ENCODE results near the gene OXLD1. TPM values are rescaled to one million over a fixed set of nuclear protein-coding genes. Genes with fewer than 3 reads are reported as not detected.

The OXLD1 gene
- polyA plus RNA-seq, 1 donor (not counting 4 experiments of a cell fraction or from before 2014, with no cell fraction given): 16.3 TPM

- no peak for DNase-seq (ENCODE audit: low read depth, low spot score)
- no peak for FAIRE-seq
- H3K4me2 ChIP-seq (ENCODE audit: control insufficient read depth, extremely low read depth, insufficient read depth, low read depth, low read length): peak overlapping the region; percentile 98
- no peak overlapping the region for H2AFZ ChIP-seq (ENCODE audit: control insufficient read depth, low read length)
- TF ChIP-seq EZH2 (IDR thresholded peaks at IDR 0.05; ENCODE audit: low read length): no peak
- TF ChIP-seq, protein P1, sequence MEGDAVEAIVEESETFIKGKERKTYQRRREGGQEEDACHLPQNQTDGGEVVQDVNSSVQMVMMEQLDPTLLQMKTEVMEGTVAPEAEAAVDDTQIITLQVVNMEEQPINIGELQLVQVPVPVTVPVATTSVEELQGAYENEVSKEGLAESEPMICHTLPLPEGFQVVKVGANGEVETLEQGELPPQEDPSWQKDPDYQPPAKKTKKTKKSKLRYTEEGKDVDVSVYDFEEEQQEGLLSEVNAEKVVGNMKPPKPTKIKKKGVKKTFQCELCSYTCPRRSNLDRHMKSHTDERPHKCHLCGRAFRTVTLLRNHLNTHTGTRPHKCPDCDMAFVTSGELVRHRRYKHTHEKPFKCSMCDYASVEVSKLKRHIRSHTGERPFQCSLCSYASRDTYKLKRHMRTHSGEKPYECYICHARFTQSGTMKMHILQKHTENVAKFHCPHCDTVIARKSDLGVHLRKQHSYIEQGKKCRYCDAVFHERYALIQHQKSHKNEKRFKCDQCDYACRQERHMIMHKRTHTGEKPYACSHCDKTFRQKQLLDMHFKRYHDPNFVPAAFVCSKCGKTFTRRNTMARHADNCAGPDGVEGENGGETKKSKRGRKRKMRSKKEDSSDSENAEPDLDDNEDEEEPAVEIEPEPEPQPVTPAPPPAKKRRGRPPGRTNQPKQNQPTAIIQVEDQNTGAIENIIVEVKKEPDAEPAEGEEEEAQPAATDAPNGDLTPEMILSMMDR (optimal IDR thresholded peaks at IDR 0.05 in 1 of 3, IDR thresholded peaks at IDR 0.05 in 1 of 3, conservative IDR thresholded peaks at IDR 0.05 in 1 of 3; ENCODE audit: extremely low read depth in 1 of 3, insufficient read depth in 2 of 3, low read length in 3 of 3): no peak
- peak overlapping the region; percentile 57 to 72 (median 72) for H3K4me3 ChIP-seq (ENCODE audit: control insufficient read depth in 2 of 3, extremely low read depth in 1 of 3, insufficient read depth in 2 of 3, low read depth in 1 of 3, low read length in 3 of 3)
- peaks cover 21% of the 10 kb centered on the region for H3K79me2 ChIP-seq (ENCODE audit: control insufficient read depth, insufficient read depth, low read length)
- no peaks in the 10 kb centered on the region for H3K9me3 ChIP-seq (ENCODE audit: control insufficient read depth, low read depth, low read length)
- H3K9me1 ChIP-seq (ENCODE audit: control insufficient read depth, extremely low read depth, insufficient read depth, low read length): no peaks in the 10 kb centered on the region
- peaks cover 9 to 10% of the 10 kb centered on the region in 2 experiments for H3K36me3 ChIP-seq (ENCODE audit: control insufficient read depth in 2 of 2, extremely low read depth in 1 of 2, insufficient read depth in 2 of 2, low read length in 2 of 2)
- no peaks in the 10 kb centered on the region for H3K27me3 ChIP-seq (ENCODE audit: control insufficient read depth, extremely low read depth, insufficient read depth, low read length)
- H3K27ac ChIP-seq (ENCODE audit: control insufficient read depth, insufficient read depth, low read length): peak overlapping the region; percentile 40
- peak overlapping the region; percentile 63 for H3K9ac ChIP-seq (ENCODE audit: control insufficient read depth, extremely low read depth, insufficient read depth, low read length)
- dilution Hi-C loops (cut with MboI; ENCODE audit: extremely low pct_ligation_motif_present, low sequenced_read_pairs): no loop called here
- H4K20me1 ChIP-seq (ENCODE audit: control insufficient read depth, extremely low read depth, insufficient read depth, low read length): no peaks in the 10 kb centered on the region
- H3K4me1 ChIP-seq (ENCODE audit: control insufficient read depth, extremely low read depth, insufficient read depth, low read length): peaks cover 23% of the 10 kb centered on the region
These were observed 46.7 kb upstream of the OXLD1 start for GRCh38 chr17:81713004-81713555.

DNA sequence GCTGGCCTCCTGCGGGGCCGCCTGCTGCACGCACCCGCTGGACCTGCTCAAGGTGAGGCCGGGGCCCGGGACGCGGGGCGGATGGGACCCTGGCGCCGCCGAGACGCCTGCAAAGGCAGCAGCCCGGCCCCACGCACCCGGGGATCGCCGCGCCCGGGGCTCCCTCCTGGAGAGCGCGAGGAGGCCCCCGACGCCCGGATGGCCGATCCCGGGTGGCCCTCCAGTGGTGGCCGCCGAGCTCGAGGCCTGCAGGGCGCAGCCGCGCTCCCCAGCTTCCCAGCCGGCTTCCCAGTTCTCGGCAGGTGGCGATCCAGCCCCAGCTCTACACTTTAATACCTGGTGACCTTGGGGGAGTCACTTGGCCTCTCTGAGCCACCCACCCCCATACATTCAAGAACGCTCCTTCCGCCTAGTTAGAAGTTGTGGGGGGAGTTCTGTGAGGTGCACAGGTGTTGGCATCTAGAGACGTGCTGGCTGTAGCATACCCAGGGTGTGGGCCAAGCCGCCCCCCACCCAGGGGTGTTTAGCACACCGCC, 46.1 kb upstream of the OXLD1 start:
- TF ChIP-seq EZH2 (IDR thresholded peaks at IDR 0.05; ENCODE audit: low read length): no peak
- TF ChIP-seq, protein P1 (optimal IDR thresholded peaks at IDR 0.05 in 1 of 3, IDR thresholded peaks at IDR 0.05 in 1 of 3, conservative IDR thresholded peaks at IDR 0.05 in 1 of 3; ENCODE audit: extremely low read depth in 1 of 3, insufficient read depth in 2 of 3, low read length in 3 of 3): peak; percentile 15 to 53 (median 45)
- peaks cover 21% of the 10 kb centered on the region for H3K79me2 ChIP-seq (ENCODE audit: control insufficient read depth, insufficient read depth, low read length)
- no peaks in the 10 kb centered on the region for H4K20me1 ChIP-seq (ENCODE audit: control insufficient read depth, extremely low read depth, insufficient read depth, low read length)
- no peaks in the 10 kb centered on the region for H3K27me3 ChIP-seq (ENCODE audit: control insufficient read depth, extremely low read depth, insufficient read depth, low read length)
- peak overlapping the region; percentile 40 for H3K27ac ChIP-seq (ENCODE audit: control insufficient read depth, insufficient read depth, low read length)
- peak overlapping the region; percentile 98 for H3K4me2 ChIP-seq (ENCODE audit: control insufficient read depth, extremely low read depth, insufficient read depth, low read depth, low read length)
- dilution Hi-C loops (cut with MboI; ENCODE audit: extremely low pct_ligation_motif_present, low sequenced_read_pairs): no loop called here
- H3K4me3 ChIP-seq (ENCODE audit: control insufficient read depth in 2 of 3, extremely low read depth in 1 of 3, insufficient read depth in 2 of 3, low read depth in 1 of 3, low read length in 3 of 3): peak overlapping the region; percentile 57 to 72 (median 72)
- H3K9me3 ChIP-seq (ENCODE audit: control insufficient read depth, low read depth, low read length): no peaks in the 10 kb centered on the region
- no peak overlapping the region for H2AFZ ChIP-seq (ENCODE audit: control insufficient read depth, low read length)
- H3K9me1 ChIP-seq (ENCODE audit: control insufficient read depth, extremely low read depth, insufficient read depth, low read length): no peaks in the 10 kb centered on the region
- peaks cover 8 to 15% of the 10 kb centered on the region in 2 experiments for H3K36me3 ChIP-seq (ENCODE audit: control insufficient read depth in 2 of 2, extremely low read depth in 1 of 2, insufficient read depth in 2 of 2, low read length in 2 of 2)
- peaks cover 23% of the 10 kb centered on the region for H3K4me1 ChIP-seq (ENCODE audit: control insufficient read depth, extremely low read depth, insufficient read depth, low read length)
- DNase-seq (ENCODE audit: low read depth, low spot score) (no peak), FAIRE-seq (no peak)
- peak overlapping the region; percentile 63 for H3K9ac ChIP-seq (ENCODE audit: control insufficient read depth, extremely low read depth, insufficient read depth, low read length)

All from keratinocyte (primary cell).